CD4-positive, alpha-beta memory T cell (primary cell): ENCODE results near the gene PRSS53. TPM values are rescaled to one million over a fixed set of nuclear protein-coding genes. Genes with fewer than 3 reads are reported as not detected.

ENCODE experiments used
- CTCF ChIA-PET: fragments of 350-600 bp; sonication (Branson Sonifier 250); formaldehyde crosslinking; loops from one replicate; lab custom pipeline; 2021; ENCODE audit warnings: inconsistent platforms; ENCODE audit not compliant: partially characterized antibody; lab: Charles Lee
- POLR2A ChIA-PET: fragments of 350-600 bp; sonication (Branson Sonifier 250); formaldehyde crosslinking; loops from one replicate; lab custom pipeline; 2021; ENCODE audit not compliant: partially characterized antibody; lab: Charles Lee
- DNase-seq, 5 donors: peaks; one replicate each; pipeline versions ENCODE4 v3.0.0 to v3.0.0-alpha.2; 2020 to 2022; ENCODE audit warnings: mixed read lengths in 1 of 5
- H3K27ac ChIP-seq: one replicate; pipeline ENCODE4 v1.7.0; 2013; ENCODE audit warnings: low read depth, low read length
- H3K27me3 ChIP-seq: 2 replicates; pipeline ENCODE4 v1.7.0; 2013; ENCODE audit warnings: mild to moderate bottlenecking, low read length, moderate library complexity; ENCODE audit not compliant: insufficient read depth
- H3K36me3 ChIP-seq: 2 replicates; pipeline ENCODE4 v1.7.0; 2013; ENCODE audit warnings: mild to moderate bottlenecking, low read length, moderate library complexity; ENCODE audit not compliant: insufficient read depth
- H3K4me1 ChIP-seq: 2 replicates; pipeline ENCODE4 v1.7.0; 2013; ENCODE audit warnings: mild to moderate bottlenecking, low read length, moderate library complexity; ENCODE audit not compliant: insufficient read depth
- H3K4me3 ChIP-seq, 2 donors: one replicate each; pipeline ENCODE4 v1.7.0; 2013; ENCODE audit warnings: low read length in 2 of 2, mild to moderate bottlenecking in 1 of 2
- H3K9me3 ChIP-seq, 2 donors: one replicate each; pipeline ENCODE4 v1.7.0; 2013; ENCODE audit warnings: low read length in 2 of 2, control low read depth in 1 of 2; ENCODE audit not compliant: control insufficient read depth in 1 of 2
- H3K27ac Mint-ChIP-seq, 7 donors: one replicate each; pipeline ENCODE4 v1.8.0; 2020 to 2021; ENCODE audit warnings: mixed read lengths in 7 of 7, mild to moderate bottlenecking in 6 of 7, inconsistent platforms in 3 of 7, moderate library complexity in 3 of 7
- H3K27me3 Mint-ChIP-seq, 2 donors: one replicate each; pipeline ENCODE4 v1.8.0; 2020 to 2021; ENCODE audit warnings: mixed read lengths in 2 of 2
- H3K36me3 Mint-ChIP-seq, 2 donors: one replicate each; pipeline ENCODE4 v1.8.0; 2020 to 2021; ENCODE audit warnings: mixed read lengths in 2 of 2, inconsistent platforms in 1 of 2, mild to moderate bottlenecking in 1 of 2
- H3K4me1 Mint-ChIP-seq, 4 donors: one replicate each; pipeline ENCODE4 v1.8.0; 2020 to 2021; ENCODE audit warnings: mixed read lengths in 4 of 4, mild to moderate bottlenecking in 1 of 4
- H3K4me3 Mint-ChIP-seq, 8 donors: one replicate each; pipeline ENCODE4 v1.8.0; 2020 to 2021; ENCODE audit warnings: mixed read lengths in 8 of 8, mild to moderate bottlenecking in 7 of 8, moderate library complexity in 6 of 8, inconsistent platforms in 3 of 8
- H3K9me3 Mint-ChIP-seq, 8 donors: one replicate each; pipeline ENCODE4 v1.8.0; 2020 to 2021; ENCODE audit warnings: mixed read lengths in 8 of 8, mild to moderate bottlenecking in 5 of 8, inconsistent platforms in 3 of 8, moderate library complexity in 1 of 8
- intact Hi-C: fragments of 100-400 bp; cut with micrococcal nuclease; formaldehyde crosslinking; loops from one replicate; pipeline ENCODE4 v1.15.1; 2023
- polyA plus RNA-seq, 2 donors: library from polyadenylated mRNA; unstranded; fragments of 300-500 nt; fragmentation: Illumina TruSeq; gene quantifications; one replicate each; pipeline ENCODE4 v1.2.3, GENCODE V29; 2021
- total RNA-seq, 2 experiments: library from RNA; stranded (reverse); gene quantifications; one replicate each; pipeline ENCODE4 v1.2.3, GENCODE V29; 2021

Gene PRSS53
- total and polyA plus RNA-seq, 4 experiments from 2014 or later: 0.43 to 13.5 (median 7.0) TPM

GRCh38 chr16:31086629-31086906, 2.2 kb downstream of the PRSS53 start:
- DNase-seq: no peak
- Mint-ChIP-seq H3K4me3 (no peak overlapping the region), H3K27me3 (no peaks in the 10 kb centered on the region), H3K27ac (peak overlapping the region in 2 of 7 donors; percentile 25 to 51), H3K36me3 (peaks cover 4 to 30% of the 10 kb centered on the region in 2 donors), H3K4me1 (peaks cover 0 to 17% (median 6%) of the 10 kb centered on the region in 4 donors), H3K9me3 (no peaks in the 10 kb centered on the region)
- no peak overlapping the region for H3K4me3 ChIP-seq
- H3K36me3 ChIP-seq: peaks cover 13% of the 10 kb centered on the region
- no peaks in the 10 kb centered on the region for H3K9me3 ChIP-seq
- ChIA-PET POLR2A (interaction anchor here (0.8 to 1.6 kb wide), 4 partner anchors 8 to 94 kb away, joined by 3 to 4 read pairs (median 4); partner anchors contain the start of genes FUS and VKORC1), CTCF (interaction anchor here (1.1 to 1.2 kb wide), 2 partner anchors 8 to 55 kb away, joined by 3 read pairs; partner anchors contain the start of gene VKORC1)
- H3K27ac ChIP-seq: no peak overlapping the region
- H3K27me3 ChIP-seq: no peaks in the 10 kb centered on the region
- intact Hi-C loops: no loop called here
- H3K4me1 ChIP-seq: peaks cover 7% of the 10 kb centered on the region

- H3K4me3 ChIP-seq: no peak overlapping the region
- Mint-ChIP-seq H3K27me3 (no peaks in the 10 kb centered on the region), H3K36me3 (peaks cover 4 to 28% of the 10 kb centered on the region in 2 donors), H3K27ac (peak overlapping the region in 4 of 7 donors; percentile 25 to 73 (median 52)), H3K9me3 (no peaks in the 10 kb centered on the region), H3K4me1 (peaks cover 0 to 15% (median 7%) of the 10 kb centered on the region in 4 donors), H3K4me3 (peak overlapping the region in 1 of 8 donors; percentile 12)
- DNase-seq: no peak
- ChIA-PET CTCF (interaction anchor here (1.1 to 1.2 kb wide), 2 partner anchors 8 to 56 kb away, joined by 3 read pairs; partner anchors contain the start of gene VKORC1), POLR2A (interaction anchor here (0.8 to 2.7 kb wide), 5 partner anchors 8 to 94 kb away, joined by 3 to 12 read pairs (median 4); partner anchors contain the start of genes FUS, VKORC1, ZNF646 and ZNF668)
- intact Hi-C loops: no loop called here
- H3K9me3 ChIP-seq: no peaks in the 10 kb centered on the region
- peaks cover 13% of the 10 kb centered on the region for H3K36me3 ChIP-seq
- peaks cover 10% of the 10 kb centered on the region for H3K4me1 ChIP-seq
- no peak overlapping the region for H3K27ac ChIP-seq
- H3K27me3 ChIP-seq: no peaks in the 10 kb centered on the region
These were observed 2.7 kb downstream of the PRSS53 start for GRCh38 chr16:31085873-31086628.

GRCh38 chr16:31085411-31085810, 3.3 kb downstream of the PRSS53 start:
- ChIA-PET POLR2A (interaction anchor here (1.4 to 2.7 kb wide), 4 partner anchors 9 to 95 kb away, joined by 3 to 12 read pairs (median 4); partner anchors contain the start of genes FUS, VKORC1, ZNF646 and ZNF668), CTCF (interaction anchor here (1.1 to 1.2 kb wide), 2 partner anchors 9 to 57 kb away, joined by 3 read pairs; partner anchors contain the start of gene VKORC1)
- DNase-seq: no peak
- H3K9me3 Mint-ChIP-seq: no peaks in the 10 kb centered on the region
- no peak overlapping the region for H3K4me3 Mint-ChIP-seq
- no peaks in the 10 kb centered on the region for H3K27me3 Mint-ChIP-seq
- intact Hi-C loops: no loop called here
- H3K27ac Mint-ChIP-seq: peak overlapping the region in 2 of 7 donors; percentile 54 to 69
- H3K36me3 ChIP-seq: peaks cover 14% of the 10 kb centered on the region
- peaks cover 0 to 28% of the 10 kb centered on the region in 2 donors for H3K36me3 Mint-ChIP-seq
- H3K4me3 ChIP-seq: no peak overlapping the region
- H3K27ac ChIP-seq: no peak overlapping the region
- peaks cover 0 to 13% (median 8%) of the 10 kb centered on the region in 4 donors for H3K4me1 Mint-ChIP-seq
- peaks cover 10% of the 10 kb centered on the region for H3K4me1 ChIP-seq
- H3K27me3 ChIP-seq: no peaks in the 10 kb centered on the region
- no peaks in the 10 kb centered on the region for H3K9me3 ChIP-seq

GRCh38 chr16:31084584-31085302, 4.0 kb downstream of the PRSS53 start:
- no peak overlapping the region for H3K4me3 Mint-ChIP-seq
- DNase-seq: no peak
- peaks cover 0 to 14% (median 8%) of the 10 kb centered on the region in 4 donors for H3K4me1 Mint-ChIP-seq
- H3K9me3 Mint-ChIP-seq: no peaks in the 10 kb centered on the region
- ChIA-PET POLR2A (interaction anchor here (1.2 to 2.7 kb wide), 4 partner anchors 9 to 57 kb away, joined by 3 to 12 read pairs (median 4); partner anchors contain the start of genes ZNF646 and ZNF668), CTCF (no interaction called here)
- Histone ChIP-seq H3K4me3 (no peak overlapping the region), H3K27me3 (no peaks in the 10 kb centered on the region), H3K27ac (no peak overlapping the region), H3K36me3 (peaks cover 15% of the 10 kb centered on the region), H3K4me1 (peaks cover 10% of the 10 kb centered on the region), H3K9me3 (no peaks in the 10 kb centered on the region)
- no peaks in the 10 kb centered on the region for H3K27me3 Mint-ChIP-seq
- intact Hi-C loops: no loop called here
- no peak overlapping the region for H3K27ac Mint-ChIP-seq
- H3K36me3 Mint-ChIP-seq: peaks cover 0 to 31% of the 10 kb centered on the region in 2 donors

- H3K27ac Mint-ChIP-seq: no peak overlapping the region
These were observed 4.8 kb downstream of the PRSS53 start for GRCh38 chr16:31083981-31084380.

GRCh38 chr16:31083556-31083955, 5.2 kb downstream of the PRSS53 start:
- H3K4me1 Mint-ChIP-seq: peaks cover 1 to 25% (median 8%) of the 10 kb centered on the region in 4 donors
- no peak for DNase-seq
- ChIA-PET CTCF (no interaction called here), POLR2A (interaction anchor here (1.2 to 2.7 kb wide), 2 partner anchors 10 to 58 kb away, joined by 5 to 12 read pairs; partner anchors contain the start of genes ZNF646 and ZNF668)
- peaks cover 22% of the 10 kb centered on the region for H3K36me3 ChIP-seq
- peak overlapping the region in 3 of 7 donors; percentile 27 to 47 (median 41) for H3K27ac Mint-ChIP-seq
- no peaks in the 10 kb centered on the region for H3K9me3 ChIP-seq
- no peaks in the 10 kb centered on the region for H3K9me3 Mint-ChIP-seq
- H3K4me3 Mint-ChIP-seq: no peak overlapping the region
- no peak overlapping the region for H3K4me3 ChIP-seq
- no peaks in the 10 kb centered on the region for H3K27me3 Mint-ChIP-seq
- no peak overlapping the region for H3K27ac ChIP-seq
- H3K36me3 Mint-ChIP-seq: peaks cover 0 to 34% of the 10 kb centered on the region in 2 donors
- intact Hi-C loops: no loop called here
- no peaks in the 10 kb centered on the region for H3K27me3 ChIP-seq
- H3K4me1 ChIP-seq: peaks cover 10% of the 10 kb centered on the region

More at GRCh38 chr16:31083981-31084380, 4.8 kb downstream of the PRSS53 start:
- DNase-seq: no peak
- Mint-ChIP-seq H3K4me3 (no peak overlapping the region), H3K27me3 (no peaks in the 10 kb centered on the region), H3K36me3 (peaks cover 0 to 32% of the 10 kb centered on the region in 2 donors), H3K4me1 (peaks cover 1 to 20% (median 8%) of the 10 kb centered on the region in 4 donors), H3K9me3 (no peaks in the 10 kb centered on the region)
- peaks cover 10% of the 10 kb centered on the region for H3K4me1 ChIP-seq
- no peaks in the 10 kb centered on the region for H3K27me3 ChIP-seq
- intact Hi-C loops: no loop called here
- H3K9me3 ChIP-seq: no peaks in the 10 kb centered on the region
- peaks cover 19% of the 10 kb centered on the region for H3K36me3 ChIP-seq
- no peak overlapping the region for H3K27ac ChIP-seq
- H3K4me3 ChIP-seq: no peak overlapping the region
- CTCF ChIA-PET: no interaction called here
- POLR2A ChIA-PET: interaction anchor here (1.2 to 2.7 kb wide), 3 partner anchors 9 to 58 kb away, joined by 4 to 12 read pairs (median 5); partner anchors contain the start of genes ZNF646 and ZNF668
